Measurements from ENCODE around the gene PIBF1. TPM values are rescaled to one million over a fixed set of nuclear protein-coding genes. Genes with fewer than 3 reads are reported as not detected.

The PIBF1 gene
- total and polyA plus RNA-seq, 4 donors = 3.1 to 18.3 (median 6.5) TPM

- H3K27ac ChIP-seq (ENCODE audit: low read depth in 1 of 2, low read length in 2 of 2) = no peak overlapping the region
- WGBS = 96% methylated on average over 1 of the region's 1 CpG
- H3K9ac ChIP-seq (ENCODE audit: low read depth in 1 of 2, low read length in 2 of 2) = no peak overlapping the region
Measured at GRCh38 chr13:72985610-72986009, 203.7 kb downstream of the PIBF1 start.

More at GRCh38 chr13:72985610-72986009, 203.7 kb downstream of the PIBF1 start:
- H3K36me3 ChIP-seq (ENCODE audit: control insufficient read depth in 4 of 4, insufficient read depth in 3 of 4, low read depth in 1 of 4, low read length in 3 of 4) = peaks cover 0 to 6% (median under 1%) of the 10 kb centered on the region in 4 donors
- no peaks in the 10 kb centered on the region for H3K9me3 ChIP-seq (ENCODE audit: control insufficient read depth in 4 of 4, low read length in 3 of 4)
- no peaks in the 10 kb centered on the region for H3K27me3 ChIP-seq (ENCODE audit: control insufficient read depth in 4 of 4, insufficient read depth in 4 of 4, low read length in 3 of 4)
- no peak overlapping the region for H3K4me3 ChIP-seq (ENCODE audit: low read depth in 1 of 3, low read length in 3 of 3)
- H3K4me1 ChIP-seq (ENCODE audit: control insufficient read depth in 4 of 4, insufficient read depth in 4 of 4, low read length in 3 of 4) = no peaks in the 10 kb centered on the region
- TF ChIP-seq FOXA1 (IDR thresholded peaks at IDR 0.05) (no peak), FOXA2 (IDR thresholded peaks at IDR 0.05) (no peak), YY1 (IDR thresholded peaks at IDR 0.05) (no peak), EGR1 (IDR thresholded peaks at IDR 0.05; ENCODE audit: low read depth in 2 of 2) (no peak), MAX (IDR thresholded peaks at IDR 0.05) (no peak), GABPA (IDR thresholded peaks at IDR 0.05 in 1 of 2, conservative IDR thresholded peaks at IDR 0.05 in 1 of 2) (no peak), ZBTB33 (IDR thresholded peaks at IDR 0.05) (no peak), TAF1 (conservative IDR thresholded peaks at IDR 0.05) (no peak), REST (IDR thresholded peaks at IDR 0.05) (no peak), RXRA (IDR thresholded peaks at IDR 0.05) (no peak), HNF4A (conservative IDR thresholded peaks at IDR 0.05) (no peak), NR2F2 (IDR thresholded peaks at IDR 0.05) (no peak), RAD21 (IDR thresholded peaks at IDR 0.05) (no peak), CTCF (IDR thresholded peaks at IDR 0.05; ENCODE audit: low read depth, low read length, missing input control) (no peak), SP1 (IDR thresholded peaks at IDR 0.05) (no peak), HNF4G (IDR thresholded peaks at IDR 0.05) (no peak), JUND (IDR thresholded peaks at IDR 0.05) (no peak)
- TF ChIP-seq, protein P1, sequence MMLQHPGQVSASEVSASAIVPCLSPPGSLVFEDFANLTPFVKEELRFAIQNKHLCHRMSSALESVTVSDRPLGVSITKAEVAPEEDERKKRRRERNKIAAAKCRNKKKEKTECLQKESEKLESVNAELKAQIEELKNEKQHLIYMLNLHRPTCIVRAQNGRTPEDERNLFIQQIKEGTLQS (IDR thresholded peaks at IDR 0.05) = no peak
- DNase-seq (ENCODE audit: low spot score) = no peak
